ENCODE data around the gene USP3. TPM values are rescaled to one million over a fixed set of nuclear protein-coding genes. Genes with fewer than 3 reads are reported as not detected.

USP3 gene, protein sequence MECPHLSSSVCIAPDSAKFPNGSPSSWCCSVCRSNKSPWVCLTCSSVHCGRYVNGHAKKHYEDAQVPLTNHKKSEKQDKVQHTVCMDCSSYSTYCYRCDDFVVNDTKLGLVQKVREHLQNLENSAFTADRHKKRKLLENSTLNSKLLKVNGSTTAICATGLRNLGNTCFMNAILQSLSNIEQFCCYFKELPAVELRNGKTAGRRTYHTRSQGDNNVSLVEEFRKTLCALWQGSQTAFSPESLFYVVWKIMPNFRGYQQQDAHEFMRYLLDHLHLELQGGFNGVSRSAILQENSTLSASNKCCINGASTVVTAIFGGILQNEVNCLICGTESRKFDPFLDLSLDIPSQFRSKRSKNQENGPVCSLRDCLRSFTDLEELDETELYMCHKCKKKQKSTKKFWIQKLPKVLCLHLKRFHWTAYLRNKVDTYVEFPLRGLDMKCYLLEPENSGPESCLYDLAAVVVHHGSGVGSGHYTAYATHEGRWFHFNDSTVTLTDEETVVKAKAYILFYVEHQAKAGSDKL
- 37.6 to 45.2 TPM (median 39.0 TPM) in 5 replicates for total RNA-seq (2022; extraction: Qiagen RNA extraction)

DNA sequence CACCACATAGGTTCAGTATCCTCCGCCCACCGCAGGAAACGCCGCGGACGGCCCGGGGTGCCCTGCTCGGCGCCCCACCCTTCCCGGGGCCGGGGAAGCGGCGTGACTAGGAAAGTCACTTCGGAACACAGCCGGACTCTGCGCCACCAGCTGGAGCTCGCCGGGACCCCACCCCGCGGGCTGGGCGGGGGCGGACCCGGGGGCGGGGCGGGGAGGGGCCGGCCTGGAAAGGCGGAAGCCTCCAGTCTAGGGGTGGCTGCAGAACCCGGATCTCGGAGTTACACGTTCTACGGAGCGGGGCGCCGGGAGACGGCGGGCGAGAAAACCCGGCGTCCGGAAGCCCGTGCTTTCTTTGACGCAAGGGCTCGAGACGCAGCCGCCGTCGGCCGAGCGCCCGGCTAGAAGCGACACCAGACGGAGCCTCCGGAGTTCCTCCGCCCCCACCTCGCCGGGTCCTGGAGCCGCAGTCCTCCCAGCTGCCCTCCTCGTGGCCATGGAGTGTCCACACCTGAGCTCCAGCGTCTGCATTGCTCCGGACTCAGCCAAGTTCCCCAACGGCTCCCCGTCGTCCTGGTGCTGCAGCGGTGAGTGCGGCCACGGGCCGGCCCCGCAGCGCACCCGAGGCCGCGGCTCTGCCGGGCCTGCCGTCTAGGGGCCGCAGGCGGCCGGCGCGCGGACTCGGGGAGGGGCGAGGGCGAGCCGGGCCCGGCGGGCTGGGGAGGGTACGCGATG is at the start of gene USP3:
USP3 (plus strand) TSS at position 347 of the 732 bp plus-strand sequence; CDS start at position 494, 147 bp downstream.

DNA sequence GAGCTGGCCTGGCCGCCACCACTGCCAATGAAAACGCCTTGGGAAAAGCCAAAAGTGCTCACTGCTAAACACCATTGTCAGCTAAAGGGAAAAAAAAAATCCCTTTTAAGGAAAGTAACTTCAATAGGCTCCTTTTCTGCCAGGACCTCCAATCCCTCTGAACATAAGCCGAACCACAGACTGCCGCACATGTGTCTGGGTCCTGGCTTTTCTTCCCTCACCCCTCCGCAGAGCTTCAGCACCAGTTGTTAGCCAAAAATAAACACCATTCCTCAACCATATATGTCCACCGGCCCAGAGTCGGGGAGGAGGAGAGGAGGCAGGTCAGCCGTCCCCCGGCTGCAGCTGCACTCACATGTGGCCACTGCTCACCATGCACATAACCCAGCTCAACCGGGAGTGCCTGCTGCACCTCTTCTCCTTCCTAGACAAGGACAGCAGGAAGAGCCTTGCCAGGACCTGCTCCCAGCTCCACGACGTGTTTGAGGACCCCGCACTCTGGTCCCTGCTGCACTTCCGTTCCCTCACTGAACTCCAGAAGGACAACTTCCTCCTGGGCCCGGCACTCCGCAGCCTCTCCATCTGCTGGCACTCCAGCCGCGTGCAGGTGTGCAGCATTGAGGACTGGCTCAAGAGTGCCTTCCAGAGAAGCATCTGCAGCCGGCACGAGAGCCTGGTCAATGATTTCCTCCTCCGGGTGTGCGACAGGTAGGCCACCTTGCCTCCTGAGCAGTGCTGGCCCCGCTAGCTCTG is 92.8 kb downstream of the USP3 start, which contains the start of gene FBXL22:
FBXL22 (plus strand) TSS at position 350 of the 753 bp plus-strand sequence; CDS start at position 356, 6 bp downstream.

Other genes starting within 250 kb of the USP3 start
- 19.3 to 23.6 TPM (median 22.9 TPM) in 5 replicates for gene APH1B, start 227.0 kb upstream of the USP3 start, total RNA-seq (2022; extraction: Qiagen RNA extraction)
- gene CA12, start 122.7 kb upstream of the USP3 start, total RNA-seq (2022; extraction: Qiagen RNA extraction) = 166 to 192 TPM (median 183 TPM) in 5 replicates
- gene FBXL22, start 92.8 kb downstream of the USP3 start, total RNA-seq (2022; extraction: Qiagen RNA extraction) = 0.15 to 0.76 TPM (median 0.25 TPM) in 5 replicates